ENCODE data around the gene PSD2.

GRCh38 chr5:139796061-139796806, 626 bp downstream of the PSD2 start:
- TF ChIP-seq SIN3A (IDR thresholded peaks at IDR 0.05; ENCODE audit: borderline replicate concordance, insufficient read depth, low read length) (no peak), REST (IDR thresholded peaks at IDR 0.05; ENCODE audit: insufficient read depth in 1 of 2, low read depth in 2 of 2, low read length in 2 of 2) (no peak), POLR2AphosphoS5 (IDR thresholded peaks at IDR 0.05; ENCODE audit: low read depth, low read length) (no peak), TAF1 (IDR thresholded peaks at IDR 0.05; ENCODE audit: borderline replicate concordance, insufficient read depth, low read length) (no peak)
